Gastroesophageal sphincter (tissue), 3 donors: ENCODE results near the gene FAM124A.

Experiments used
- CTCF ChIP-seq, 4 experiments: fragments of 200-600 bp in 2 of 4; fragments of 450-650 bp in 2 of 4; sonication (generic) in 1 of 4; IDR thresholded peaks; one replicate each; pipeline ENCODE4 v1.5.1; 2017 to 2019; ENCODE audit warnings: antibody characterized with exemption in 4 of 4, mild to moderate bottlenecking in 2 of 4, moderate library complexity in 2 of 4
- POLR2A ChIP-seq, 2 donors: fragments of 450-650 bp; IDR thresholded peaks; one replicate each; pipeline ENCODE4 v1.6.1; 2017; ENCODE audit warnings: antibody characterized with exemption in 2 of 2, mild to moderate bottlenecking in 2 of 2, moderate library complexity in 1 of 2

- no peak for TF ChIP-seq CTCF (IDR thresholded peaks at IDR 0.05)
- no peak for TF ChIP-seq POLR2A (IDR thresholded peaks at IDR 0.05)
Observed at GRCh38 chr13:51229731-51230130, 7.5 kb downstream of the FAM124A start.
